Stimulated activated CD4-positive, alpha-beta T cell treated with anti-CD3 and anti-CD28 coated beads, Interleukin-2, amount 100 ng/mL, for 24 hours (primary cell): ENCODE measurements around the gene KRT16.
"Not testable (repeated sequence)": the region's sequence is repeated elsewhere in the genome, so short reads cannot be mapped to it uniquely, and the experiment has no call there.

ENCODE experiments used
- DNase-seq, 2 donors: peaks; one replicate each; pipeline ENCODE4 v3.0.0-alpha.2; 2020

Gene KRT16

DNA sequence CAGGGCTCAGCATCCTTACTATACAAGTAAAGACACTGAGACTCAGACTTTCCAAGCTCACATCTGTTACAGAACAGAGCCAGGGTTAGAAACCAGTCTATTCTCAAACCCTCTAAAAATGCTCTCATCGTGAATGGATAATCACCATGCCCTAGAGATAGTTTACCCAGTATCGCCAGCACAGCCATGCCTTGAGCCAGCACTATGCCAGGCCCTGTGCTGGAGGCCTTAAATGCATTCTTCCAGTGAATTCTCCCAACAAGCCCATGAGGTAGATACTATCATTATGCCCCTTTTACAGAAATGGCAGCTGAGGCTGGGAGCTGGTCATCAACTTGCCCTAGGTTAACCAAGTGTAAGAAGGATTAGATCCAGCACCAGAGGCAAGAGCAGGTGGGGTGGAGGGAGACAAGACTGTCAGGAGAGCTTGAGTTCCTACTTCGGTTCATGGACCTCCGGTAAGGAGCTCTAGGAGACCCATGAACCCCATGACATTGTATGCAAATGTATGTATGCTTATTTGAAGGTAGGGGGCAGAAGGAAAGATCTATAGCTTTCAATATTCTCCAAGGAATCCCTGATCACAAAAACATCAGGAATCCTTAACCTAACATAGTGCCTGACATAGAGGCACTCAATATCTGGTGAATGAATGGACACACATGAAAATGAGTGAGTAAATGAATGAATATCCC is 31.1 kb downstream of the KRT16 start:
- no peak for DNase-seq

DNA sequence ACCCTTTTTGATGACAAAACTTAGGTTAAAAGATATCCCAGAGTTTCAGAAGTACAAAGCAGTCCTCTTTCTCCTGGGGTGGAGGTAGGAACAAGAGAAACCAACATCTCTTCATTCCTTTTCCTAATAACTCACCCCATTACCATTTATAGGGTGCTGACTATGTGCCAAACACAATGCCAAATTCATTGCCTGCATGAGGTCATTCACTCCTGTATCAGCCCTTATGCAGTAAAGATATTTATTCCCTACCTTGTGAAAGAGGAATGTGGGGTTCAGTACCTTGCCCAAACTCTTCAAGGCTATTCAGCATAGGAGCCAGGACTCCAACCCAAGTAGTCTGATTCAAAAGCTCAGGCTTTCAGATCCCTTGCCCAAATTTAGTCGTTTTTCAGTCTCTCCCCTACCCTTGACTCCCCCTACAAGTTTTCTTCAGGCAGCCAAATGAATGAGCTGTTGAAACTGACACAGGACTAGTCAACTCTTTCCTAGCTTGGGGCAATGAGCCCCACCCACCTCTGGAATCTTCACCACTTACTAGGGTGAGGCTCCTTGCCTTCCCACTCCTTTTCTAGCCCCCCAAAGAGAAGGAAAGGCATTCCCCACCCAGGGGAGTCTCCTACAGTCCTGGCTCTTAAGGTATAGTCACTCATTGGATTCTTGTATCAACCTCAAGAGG is 31.7 kb downstream of the KRT16 start:
- DNase-seq, result no peak

DNA sequence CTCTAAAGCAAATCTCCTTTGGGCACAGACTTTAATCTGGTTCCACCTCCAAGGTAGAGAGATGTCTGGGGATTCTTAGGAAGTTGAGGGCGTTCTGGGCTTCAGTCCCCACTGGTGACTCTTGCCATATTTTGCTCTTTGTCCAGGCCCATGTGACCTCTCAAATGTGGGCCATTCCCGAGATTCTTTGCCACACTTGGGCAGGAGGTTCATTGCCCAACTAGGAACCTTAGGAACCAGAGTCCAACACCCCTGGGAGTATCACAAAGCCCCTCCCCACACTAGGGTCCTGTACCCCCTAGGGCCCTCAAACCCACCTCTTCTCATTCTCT is 32.4 kb downstream of the KRT16 start:
- DNase-seq, result no peak

DNA sequence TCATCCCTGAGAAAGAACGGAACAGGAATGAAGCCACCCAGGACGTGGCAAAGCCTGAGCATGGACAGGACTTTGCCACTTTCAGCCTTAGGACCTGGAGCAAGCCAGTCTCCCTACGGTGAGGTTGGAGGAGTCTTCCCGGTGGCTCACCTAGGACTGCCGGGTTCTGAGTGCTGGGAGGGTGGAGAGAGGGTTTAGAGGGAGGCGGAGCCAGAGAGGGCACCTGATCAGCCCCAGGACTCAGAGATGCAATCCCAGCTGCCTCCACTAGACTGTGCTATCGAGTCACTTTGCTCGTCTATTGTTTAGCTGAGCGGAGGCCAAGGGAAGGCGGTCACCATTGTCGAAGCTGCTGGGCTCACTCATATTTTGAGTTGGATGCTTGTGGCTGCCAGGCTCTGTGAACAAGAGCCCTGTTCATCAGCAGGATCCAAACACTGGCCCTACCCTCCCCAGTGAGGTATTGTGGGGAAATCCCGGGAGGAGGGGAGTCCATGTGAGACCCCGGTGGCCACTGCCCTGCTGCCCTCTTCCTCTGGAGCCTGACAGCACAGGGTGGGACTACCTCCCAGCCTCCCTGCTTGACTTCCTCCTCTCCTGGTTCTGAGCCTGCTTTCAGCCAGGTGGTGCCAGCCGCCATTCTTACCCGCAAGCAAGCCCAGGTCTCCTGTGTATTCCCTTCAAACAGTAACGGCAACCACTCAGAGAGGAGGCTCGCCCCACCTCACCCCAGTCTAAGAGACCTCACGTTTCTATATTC is 32.9 kb downstream of the KRT16 start:
- peak; percentile 70 to 85 for DNase-seq

DNA sequence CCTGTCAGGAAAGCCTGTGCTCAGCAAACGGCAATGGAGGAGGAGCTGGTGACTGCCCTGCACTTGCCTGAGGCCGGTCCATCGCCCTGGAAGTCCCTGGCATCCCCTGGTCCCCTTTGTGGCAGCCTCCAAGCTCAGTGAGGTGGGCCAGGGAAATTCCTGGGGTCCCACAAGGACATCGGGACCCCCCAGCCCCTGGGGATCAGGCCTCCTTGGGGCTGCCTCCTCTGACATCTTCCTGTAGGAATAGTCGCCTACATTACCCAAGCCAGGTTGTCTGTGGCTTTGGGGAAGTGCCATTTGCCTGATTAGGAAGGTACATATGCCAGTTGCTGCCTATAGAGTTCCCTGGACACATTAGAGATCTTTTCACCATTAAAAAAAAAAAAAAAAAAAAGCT is 33.6 kb downstream of the KRT16 start:
- DNase-seq, result no peak

DNA sequence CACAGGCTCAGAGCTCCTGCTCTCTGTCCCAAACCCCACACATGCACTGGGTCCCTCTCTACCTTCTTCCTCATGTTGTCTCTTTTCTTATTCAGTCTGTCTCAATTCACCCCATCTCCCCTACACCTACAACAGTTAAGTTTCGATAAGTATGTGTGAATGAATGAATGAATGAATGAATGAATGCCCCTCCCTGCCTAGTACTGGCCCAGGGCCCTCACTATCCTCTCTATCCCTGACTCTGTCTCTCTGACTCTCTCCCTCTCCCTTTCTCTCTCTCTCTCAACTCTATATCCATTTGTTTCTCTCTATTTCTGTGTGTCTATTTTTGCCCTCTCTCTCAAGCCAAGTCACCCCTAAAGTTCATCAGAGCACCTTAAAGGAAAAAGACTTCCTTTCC is 34.0 kb downstream of the KRT16 start:
- no peak for DNase-seq

DNA sequence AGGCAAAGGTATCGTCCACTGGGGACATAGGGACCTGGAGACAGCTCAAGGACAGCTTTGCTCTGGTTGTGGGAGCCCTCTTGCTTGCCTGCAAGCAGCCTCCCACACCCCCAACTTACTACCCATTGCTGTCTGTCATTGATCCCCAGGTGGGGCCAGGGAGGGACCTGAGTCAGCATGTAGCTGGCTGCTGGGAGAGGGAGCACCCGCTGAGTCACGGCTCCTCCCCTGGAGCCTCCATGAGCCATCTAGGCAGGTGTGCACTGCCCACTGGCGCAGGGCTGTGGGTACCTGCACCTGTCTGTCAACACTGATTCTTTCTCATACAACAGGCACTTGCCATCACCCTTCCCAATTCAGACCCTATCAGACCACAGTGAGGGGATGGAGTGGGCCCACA is 35.8 kb downstream of the KRT16 start:
- DNase-seq, result not testable (repeated sequence)

DNA sequence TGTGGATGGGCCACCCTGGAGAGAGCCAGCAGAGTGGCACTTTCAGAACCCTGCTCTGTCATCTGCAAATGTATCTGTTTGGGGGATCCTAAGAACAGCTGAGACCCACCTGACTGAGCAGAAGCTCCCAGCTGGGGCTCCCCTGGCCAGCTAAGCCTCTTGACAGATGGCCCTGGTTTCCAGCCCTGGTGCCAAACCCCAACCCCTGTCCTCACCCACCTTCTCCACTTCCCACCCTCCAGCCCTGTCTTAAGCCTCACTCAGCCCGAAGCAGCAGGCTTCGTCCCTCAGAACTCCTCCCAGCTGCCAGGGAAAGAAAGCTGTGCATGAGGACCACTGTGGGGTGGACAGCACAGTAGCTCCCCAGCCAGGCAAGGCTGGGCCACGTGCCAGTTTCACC is 37.2 kb downstream of the KRT16 start:
- DNase-seq, result no peak

DNA sequence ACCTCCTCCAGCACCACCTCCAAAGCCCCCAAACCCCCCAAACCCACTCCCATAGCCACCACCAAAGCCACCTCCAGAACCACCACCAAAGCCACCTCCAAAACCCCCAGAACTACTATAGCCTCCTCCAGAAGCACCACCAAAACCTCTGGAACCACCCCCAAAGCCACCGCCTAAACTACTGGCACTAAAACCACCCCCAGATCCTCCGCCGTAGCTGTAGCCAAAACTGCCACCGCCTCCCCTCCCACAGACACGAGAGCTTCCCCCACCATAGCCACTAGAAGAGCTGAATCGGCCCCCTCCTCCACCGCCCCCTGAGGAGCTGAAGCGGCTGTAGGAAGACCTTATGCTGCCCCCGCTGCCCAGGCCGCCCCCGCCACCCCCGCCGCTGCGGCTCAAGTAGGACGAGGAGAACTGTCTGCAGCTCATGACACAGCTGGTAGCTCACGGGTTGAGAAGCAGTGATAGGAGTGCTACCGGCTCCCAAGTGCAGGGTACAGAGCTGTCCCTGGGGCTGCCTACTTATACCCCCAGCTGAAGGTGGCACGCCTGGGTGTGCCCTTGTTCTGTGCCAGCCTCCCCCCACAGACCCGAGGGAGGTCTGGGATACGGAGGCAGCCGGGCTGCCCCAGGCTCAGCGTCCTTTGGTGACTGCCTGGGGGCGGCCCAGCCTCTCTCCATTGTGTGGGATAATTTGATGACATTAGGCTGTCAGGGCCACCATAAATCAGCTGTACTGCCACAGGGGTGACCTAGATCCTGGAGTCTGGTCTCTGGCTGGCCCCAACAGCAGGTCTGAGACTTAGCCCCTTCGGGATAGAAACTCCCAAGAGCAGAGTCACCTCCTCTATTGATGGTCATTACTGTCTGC is 40.8 kb downstream of the KRT16 start, which contains the start of gene KRT9:
KRT9 (minus strand) TSS at position 499 of the 874 bp plus-strand sequence; CDS start at position 432, 67 bp downstream.
- no peak for DNase-seq

DNA sequence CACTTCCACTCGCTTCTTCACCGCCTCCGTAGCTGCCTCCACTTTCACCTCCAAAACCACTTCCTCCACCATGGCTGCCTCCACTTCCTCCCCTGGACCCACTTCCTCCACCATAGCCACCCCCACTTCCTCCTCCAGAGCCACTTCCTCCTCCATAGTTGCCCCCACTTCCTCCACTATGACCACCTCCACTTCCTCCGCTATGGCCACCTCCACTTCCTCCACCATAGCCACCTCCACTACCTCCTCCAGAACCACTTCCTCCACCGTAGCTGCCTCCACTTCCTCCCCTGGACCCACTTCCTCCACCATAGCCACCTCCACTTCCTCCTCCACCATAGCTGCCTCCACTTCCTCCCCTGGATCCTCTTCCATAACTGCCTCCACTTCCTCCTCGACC is 45.2 kb downstream of the KRT16 start:
- DNase-seq, result no peak

DNA sequence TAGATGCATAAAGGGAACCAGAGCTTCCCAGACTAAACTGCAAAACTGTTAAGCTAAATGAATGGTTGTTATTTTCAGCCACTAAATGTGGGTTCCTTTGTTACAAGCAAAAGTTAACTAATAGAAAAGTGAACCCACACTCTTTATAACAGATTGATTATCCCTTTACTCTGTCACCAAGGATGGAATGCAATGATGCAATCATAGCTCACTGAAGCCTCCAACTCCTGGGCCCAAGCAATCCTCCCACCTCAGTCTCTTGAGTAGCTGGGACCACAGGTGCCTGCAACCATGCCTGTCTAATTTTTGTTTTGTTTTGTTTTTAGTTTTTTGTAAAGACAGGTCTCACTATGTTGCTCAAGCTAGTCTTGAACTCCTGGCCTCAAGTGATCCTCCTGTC is 47.2 kb downstream of the KRT16 start:
- no peak for DNase-seq

DNA sequence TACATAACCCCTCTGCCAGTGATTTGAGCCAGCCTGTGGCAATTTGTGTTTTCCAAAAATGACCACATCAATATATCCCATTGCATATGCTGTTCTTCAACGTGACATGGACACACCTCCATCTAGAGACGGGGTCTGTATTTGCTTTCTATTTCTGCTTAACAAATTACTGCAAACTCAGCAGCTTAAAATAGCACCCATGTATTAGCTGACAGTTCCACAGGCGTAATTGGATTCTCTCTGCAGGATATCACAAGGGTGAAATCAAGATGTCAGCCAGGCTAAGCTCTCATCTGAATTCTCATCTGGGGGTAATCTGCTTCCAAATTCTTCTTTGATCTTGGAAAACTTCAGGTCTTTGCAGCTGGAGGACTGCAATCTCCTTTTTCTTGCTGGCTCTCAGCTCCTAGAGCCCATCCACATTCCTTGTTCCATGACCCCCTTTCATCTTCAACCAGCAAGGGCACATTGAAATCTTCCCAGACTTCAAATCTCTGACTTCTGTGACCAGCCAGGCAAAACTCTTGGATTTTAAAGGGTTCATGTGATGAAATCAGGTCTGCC is 48.9 kb downstream of the KRT16 start:
- no peak for DNase-seq

DNA sequence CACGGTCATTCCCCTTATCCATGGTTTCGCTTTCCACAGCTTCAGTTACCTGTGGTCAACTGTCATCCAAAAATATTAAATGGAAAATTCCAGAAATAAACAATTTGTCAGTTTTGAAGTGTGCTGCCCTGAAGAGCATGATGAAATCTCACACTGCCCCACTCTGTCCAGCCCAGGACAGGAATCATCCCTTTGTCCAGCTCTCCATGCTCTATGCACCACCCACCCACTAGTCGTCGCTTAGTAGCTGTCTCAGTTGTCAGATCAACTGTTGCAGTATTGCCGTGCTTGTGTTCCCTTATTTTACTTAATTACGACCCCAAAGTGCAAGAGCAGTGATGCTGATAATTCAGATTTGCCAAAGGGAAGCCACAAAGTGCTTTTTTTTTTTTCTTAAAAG is 51.0 kb downstream of the KRT16 start:
- no peak for DNase-seq
